Esophagus muscularis mucosa (tissue), 4 donors: ENCODE results near the gene PDXP. TPM values are rescaled to one million over a fixed set of nuclear protein-coding genes. Genes with fewer than 3 reads are reported as not detected.

Experiments used
- DNase-seq: peaks from one replicate; pipeline ENCODE4 v3.0.0-alpha.2; 2017; ENCODE audit errors: extremely low spot score
- H3K27ac ChIP-seq, 4 donors: fragments of 200-600 bp; sonication (generic); replicated peaks in 1 of 4; 1 replicate in 3 of 4; 2 replicates in 1 of 4; pipeline ENCODE4 v1.5.1; 2016 to 2019; ENCODE audit warnings: mild to moderate bottlenecking in 1 of 4
- H3K27me3 ChIP-seq, 4 donors: fragments of 200-600 bp; sonication (generic); one replicate each; pipeline versions ENCODE4 v1.5.1 to v1.6.0; 2016 to 2019
- H3K36me3 ChIP-seq, 4 donors: fragments of 200-600 bp; sonication (generic); one replicate each; pipeline ENCODE4 v1.5.1; 2016 to 2019
- H3K4me1 ChIP-seq, 4 donors: fragments of 200-600 bp; sonication (generic); one replicate each; pipeline ENCODE4 v1.5.1; 2016 to 2019
- H3K4me3 ChIP-seq, 4 donors: fragments of 200-600 bp; sonication (generic); 1 replicate in 2 of 4; 2 replicates in 2 of 4; pipeline ENCODE4 v1.5.1; 2016 to 2019; ENCODE audit warnings: mild to moderate bottlenecking in 4 of 4, moderate library complexity in 1 of 4
- H3K9me3 ChIP-seq, 4 donors: fragments of 200-600 bp; sonication (generic); 1 replicate in 3 of 4; 2 replicates in 1 of 4; pipeline ENCODE4 v1.5.1; 2016 to 2019
- EP300 ChIP-seq: sonication (generic); formaldehyde crosslinking; IDR thresholded peaks from one replicate; pipeline ENCODE4 v1.6.1; 2017; ENCODE audit warnings: antibody characterized with exemption
- POLR2A ChIP-seq: fragments of 450-650 bp; IDR thresholded peaks from one replicate; pipeline ENCODE4 v1.6.1; 2017; ENCODE audit warnings: antibody characterized with exemption, moderate library complexity, mild to moderate bottlenecking, low read depth
- POLR2AphosphoS5 ChIP-seq, 2 donors: sonication (generic); formaldehyde crosslinking; IDR thresholded peaks; one replicate each; pipeline ENCODE4 v1.6.1; 2017; ENCODE audit warnings: antibody characterized with exemption in 2 of 2
- WGBS: methylation state at CpG from one replicate; pipeline ENCODE4 v1.1.5; 2018; 5-methylcytosine and 5-hydroxymethylcytosine counted together
- intact Hi-C: fragments of 100-400 bp; cut with DNase I; formaldehyde crosslinking; loops from one replicate; pipeline ENCODE4 v1.15.1; 2023
- total RNA-seq, 4 donors: library from RNA; depleted of rRNA; stranded (reverse); fragments of >200 nt; gene quantifications; one replicate each; pipeline versions ENCODE4 v1.1.0 to v1.2.1, GENCODE V29; 2016
- TF ChIP-seq, protein P1 (sequence below), 3 experiments: fragments of 200-600 bp in 2 of 3; fragments of 450-650 bp in 1 of 3; sonication (generic) in 2 of 3; IDR thresholded peaks; one replicate each; pipeline ENCODE4 v1.5.1; 2017 to 2019; ENCODE audit warnings: antibody characterized with exemption in 3 of 3, mild to moderate bottlenecking in 2 of 3, moderate library complexity in 1 of 3

PDXP gene
- total RNA-seq, 4 donors from 2014 or later = 7.3 to 28.3 (median 17.4) TPM

DNA sequence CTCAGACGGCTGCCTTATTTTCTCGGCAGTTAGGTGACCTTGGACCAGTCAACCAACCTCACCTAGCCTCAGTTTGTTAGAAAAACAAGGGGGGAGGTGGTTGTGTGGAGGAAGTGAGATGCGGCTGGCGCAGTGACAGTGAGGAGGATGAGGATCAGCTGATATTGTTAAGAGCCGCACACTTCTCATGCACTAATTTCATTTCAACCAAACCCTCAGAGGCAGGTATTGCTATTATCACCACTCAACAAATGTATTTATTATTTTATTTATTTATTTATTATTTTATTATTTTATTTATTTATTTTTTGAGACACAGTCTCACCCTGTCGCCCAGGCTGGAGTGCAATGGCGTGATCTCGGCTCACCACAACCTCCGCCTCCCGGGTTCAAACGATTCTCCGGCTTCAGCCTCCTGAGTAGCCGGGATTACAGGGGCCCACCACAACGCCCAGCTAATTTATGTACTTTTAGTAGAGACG lies 19.0 kb downstream of the PDXP start:
- no peaks in the 10 kb centered on the region for H3K27me3 ChIP-seq
- no peaks in the 10 kb centered on the region for H3K9me3 ChIP-seq
- H3K4me1 ChIP-seq = peaks cover 44 to 94% (median 83%) of the 10 kb centered on the region in 4 donors
- H3K4me3 ChIP-seq = peak overlapping the region; percentile 60 to 74 (median 64)
- DNase-seq = no peak
- peak overlapping the region; percentile 91 to 98 (median 94) for H3K27ac ChIP-seq
- H3K36me3 ChIP-seq = peaks cover 0 to 28% (median 26%) of the 10 kb centered on the region in 4 donors
- no peak for TF ChIP-seq POLR2AphosphoS5 (IDR thresholded peaks at IDR 0.05)
- TF ChIP-seq POLR2A = no peak
- TF ChIP-seq EP300 = no peak
- TF ChIP-seq, protein P1, sequence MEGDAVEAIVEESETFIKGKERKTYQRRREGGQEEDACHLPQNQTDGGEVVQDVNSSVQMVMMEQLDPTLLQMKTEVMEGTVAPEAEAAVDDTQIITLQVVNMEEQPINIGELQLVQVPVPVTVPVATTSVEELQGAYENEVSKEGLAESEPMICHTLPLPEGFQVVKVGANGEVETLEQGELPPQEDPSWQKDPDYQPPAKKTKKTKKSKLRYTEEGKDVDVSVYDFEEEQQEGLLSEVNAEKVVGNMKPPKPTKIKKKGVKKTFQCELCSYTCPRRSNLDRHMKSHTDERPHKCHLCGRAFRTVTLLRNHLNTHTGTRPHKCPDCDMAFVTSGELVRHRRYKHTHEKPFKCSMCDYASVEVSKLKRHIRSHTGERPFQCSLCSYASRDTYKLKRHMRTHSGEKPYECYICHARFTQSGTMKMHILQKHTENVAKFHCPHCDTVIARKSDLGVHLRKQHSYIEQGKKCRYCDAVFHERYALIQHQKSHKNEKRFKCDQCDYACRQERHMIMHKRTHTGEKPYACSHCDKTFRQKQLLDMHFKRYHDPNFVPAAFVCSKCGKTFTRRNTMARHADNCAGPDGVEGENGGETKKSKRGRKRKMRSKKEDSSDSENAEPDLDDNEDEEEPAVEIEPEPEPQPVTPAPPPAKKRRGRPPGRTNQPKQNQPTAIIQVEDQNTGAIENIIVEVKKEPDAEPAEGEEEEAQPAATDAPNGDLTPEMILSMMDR (IDR thresholded peaks at IDR 0.05) = no peak
- 41% methylated on average over 15 of the region's 15 CpGs for WGBS
- intact Hi-C loops = no loop called here

DNA sequence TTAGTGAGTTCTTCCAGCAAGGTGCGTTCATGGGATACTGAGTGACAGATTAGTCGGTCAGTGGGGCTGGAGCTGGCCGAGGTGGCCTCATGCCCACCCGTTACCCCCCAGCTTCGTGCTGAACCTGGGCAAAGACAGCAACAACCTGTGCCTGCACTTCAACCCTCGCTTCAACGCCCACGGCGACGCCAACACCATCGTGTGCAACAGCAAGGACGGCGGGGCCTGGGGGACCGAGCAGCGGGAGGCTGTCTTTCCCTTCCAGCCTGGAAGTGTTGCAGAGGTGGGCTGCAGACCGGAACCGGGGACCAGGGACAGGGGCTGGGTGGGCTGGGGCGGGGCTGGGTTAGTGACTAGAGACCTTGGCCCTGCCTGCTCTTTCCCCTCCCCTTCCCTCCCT lies 19.8 kb downstream of the PDXP start:
- no peak for DNase-seq
- Histone ChIP-seq H3K27ac (peak overlapping the region; percentile 91 to 98 (median 94)), H3K36me3 (peaks cover 0 to 28% (median 26%) of the 10 kb centered on the region in 4 donors), H3K9me3 (no peaks in the 10 kb centered on the region), H3K4me1 (peaks cover 44 to 86% (median 74%) of the 10 kb centered on the region in 4 donors), H3K27me3 (no peaks in the 10 kb centered on the region), H3K4me3 (peak overlapping the region in 1 of 4 donors; percentile 7)
- WGBS = 25% methylated on average over 6 of the region's 18 CpGs
- intact Hi-C loops = no loop called here
- TF ChIP-seq, protein P1 (IDR thresholded peaks at IDR 0.05) = no peak
- TF ChIP-seq EP300 = no peak

DNA sequence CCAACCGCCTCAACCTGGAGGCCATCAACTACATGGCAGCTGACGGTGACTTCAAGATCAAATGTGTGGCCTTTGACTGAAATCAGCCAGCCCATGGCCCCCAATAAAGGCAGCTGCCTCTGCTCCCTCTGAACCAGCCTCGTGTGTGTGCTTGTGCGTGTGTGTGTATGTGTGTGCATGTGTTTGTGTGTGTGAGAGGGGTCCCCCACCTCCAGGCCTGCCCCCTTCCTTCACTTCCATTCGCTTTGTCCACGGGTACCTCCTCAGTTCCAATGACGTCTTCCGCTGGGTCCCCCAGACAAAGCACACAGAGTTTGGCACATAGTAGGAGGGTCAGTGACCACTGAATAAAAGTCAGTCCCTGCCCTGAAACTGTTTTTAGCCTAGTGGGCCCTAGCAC lies 21.1 kb downstream of the PDXP start:
- Histone ChIP-seq H3K4me1 (peaks cover 35 to 73% (median 61%) of the 10 kb centered on the region in 4 donors), H3K36me3 (peaks cover 0 to 28% (median 26%) of the 10 kb centered on the region in 4 donors), H3K27ac (peak overlapping the region; percentile 91 to 98 (median 94)), H3K27me3 (no peaks in the 10 kb centered on the region), H3K4me3 (no peak overlapping the region), H3K9me3 (no peaks in the 10 kb centered on the region)
- 67% methylated on average over 8 of the region's 8 CpGs for WGBS
- intact Hi-C loops = loop anchor here (10.0 kb wide), 2 partner anchors 55 to 115 kb away; no protein-coding TSS in a partner anchor
- TF ChIP-seq POLR2A (no peak), EP300 (no peak), POLR2AphosphoS5 (IDR thresholded peaks at IDR 0.05) (no peak)
- TF ChIP-seq, protein P1 (IDR thresholded peaks at IDR 0.05) = no peak
- DNase-seq = no peak

DNA sequence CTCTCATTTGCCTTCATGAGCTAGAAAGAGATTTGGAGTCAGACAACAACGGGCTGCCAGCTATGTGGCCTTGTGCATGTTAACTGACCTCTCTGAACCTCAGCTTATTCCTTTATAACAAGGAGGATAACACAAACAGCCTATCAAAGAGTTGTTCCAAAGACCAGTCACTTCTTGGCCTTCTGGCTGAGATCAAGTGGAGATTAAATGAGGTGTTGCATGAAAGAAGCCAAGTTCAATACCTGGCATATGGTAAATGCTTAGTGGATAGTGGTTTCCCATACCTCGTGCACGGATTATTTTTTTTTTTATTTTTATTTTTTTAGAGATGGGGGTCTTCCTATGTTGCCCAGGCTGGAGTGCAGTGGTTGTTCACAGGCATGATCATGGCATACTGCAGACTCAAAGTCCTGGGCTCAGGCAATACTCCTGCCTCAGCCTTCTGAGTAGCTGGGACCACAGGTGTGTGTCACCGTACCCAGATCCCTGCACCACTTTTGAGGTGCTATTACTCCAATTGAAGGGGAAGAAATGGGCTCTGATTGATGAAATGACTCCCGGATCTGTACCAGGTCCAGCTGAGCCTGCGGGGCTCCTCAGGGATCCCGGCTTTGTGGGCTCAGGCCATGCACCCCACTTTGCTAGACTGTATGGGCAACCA lies 21.8 kb downstream of the PDXP start:
- Histone ChIP-seq H3K36me3 (peaks cover 0 to 28% (median 26%) of the 10 kb centered on the region in 4 donors), H3K4me1 (peaks cover 30 to 66% (median 55%) of the 10 kb centered on the region in 4 donors), H3K4me3 (no peak overlapping the region), H3K27ac (peak overlapping the region in 1 of 4 donors; percentile 98), H3K27me3 (no peaks in the 10 kb centered on the region), H3K9me3 (no peaks in the 10 kb centered on the region)
- intact Hi-C loops = loop anchor here (10.0 kb wide), 2 partner anchors 56 to 114 kb away; no protein-coding TSS in a partner anchor
- DNase-seq = no peak
- WGBS = 51% methylated on average over 5 of the region's 7 CpGs
- no peak for TF ChIP-seq EP300
- TF ChIP-seq, protein P1 (IDR thresholded peaks at IDR 0.05) = no peak
- no peak for TF ChIP-seq POLR2A
- TF ChIP-seq POLR2AphosphoS5 (IDR thresholded peaks at IDR 0.05) = no peak
